NCI-H526 treated with DMSO at 0.1 percent for 48 hours (cell line): ENCODE measurements around the gene COL6A2.
"Not testable (repeated sequence)": the region's sequence is repeated elsewhere in the genome, so short reads cannot be mapped to it uniquely, and the experiment has no call there.

ENCODE experiments used
- DNase-seq: peaks from one replicate; lab custom pipeline; 2025; lab: John Stamatoyannopoulos, UW

COL6A2 gene

GRCh38 chr21:46079352-46080170, 18.4 kb upstream of the COL6A2 start:
- no peak for DNase-seq

GRCh38 chr21:46080171-46081021, 17.5 kb upstream of the COL6A2 start:
- no peak for DNase-seq

DNA sequence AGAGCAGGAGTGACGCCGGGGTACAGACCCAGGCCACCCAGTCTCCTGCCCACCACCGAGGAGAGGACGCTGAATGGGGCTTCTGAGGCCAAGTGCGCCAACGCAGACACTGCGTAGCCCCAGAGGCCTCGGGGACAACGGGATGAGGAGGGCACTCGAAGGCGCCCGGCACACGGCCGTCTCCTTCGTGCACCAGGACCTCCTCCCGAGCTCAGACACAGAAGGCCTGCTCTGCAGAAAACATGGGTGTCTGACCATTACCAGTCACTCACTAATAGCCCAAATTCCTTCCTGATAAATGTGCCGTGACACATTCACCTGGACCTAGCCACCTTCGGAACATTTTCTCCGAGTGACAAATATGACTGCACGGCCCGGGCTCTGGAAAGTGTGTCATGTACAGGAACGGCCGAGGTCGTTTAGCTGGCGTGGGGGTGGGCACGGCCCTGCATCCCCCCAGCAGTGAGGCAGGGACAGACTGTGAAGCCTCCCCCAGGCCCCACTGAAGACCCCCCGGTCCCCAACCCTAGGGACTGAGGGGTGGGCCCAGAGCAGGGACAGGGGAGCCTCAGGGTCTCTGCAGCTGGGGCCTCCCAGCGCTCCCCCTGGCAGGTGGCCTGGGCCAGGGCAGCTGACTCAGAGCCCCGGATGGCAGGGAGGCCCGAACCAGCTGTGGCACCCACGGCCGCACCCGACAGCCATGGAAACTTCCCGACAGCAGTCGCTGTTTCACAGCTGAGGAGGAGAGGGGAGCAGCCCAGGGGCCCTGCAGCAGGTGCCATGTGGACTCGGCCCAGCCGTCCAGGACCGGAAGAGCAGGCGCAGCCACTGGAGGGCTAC, 16.7 kb upstream of the COL6A2 start:
- DNase-seq = no peak

DNA sequence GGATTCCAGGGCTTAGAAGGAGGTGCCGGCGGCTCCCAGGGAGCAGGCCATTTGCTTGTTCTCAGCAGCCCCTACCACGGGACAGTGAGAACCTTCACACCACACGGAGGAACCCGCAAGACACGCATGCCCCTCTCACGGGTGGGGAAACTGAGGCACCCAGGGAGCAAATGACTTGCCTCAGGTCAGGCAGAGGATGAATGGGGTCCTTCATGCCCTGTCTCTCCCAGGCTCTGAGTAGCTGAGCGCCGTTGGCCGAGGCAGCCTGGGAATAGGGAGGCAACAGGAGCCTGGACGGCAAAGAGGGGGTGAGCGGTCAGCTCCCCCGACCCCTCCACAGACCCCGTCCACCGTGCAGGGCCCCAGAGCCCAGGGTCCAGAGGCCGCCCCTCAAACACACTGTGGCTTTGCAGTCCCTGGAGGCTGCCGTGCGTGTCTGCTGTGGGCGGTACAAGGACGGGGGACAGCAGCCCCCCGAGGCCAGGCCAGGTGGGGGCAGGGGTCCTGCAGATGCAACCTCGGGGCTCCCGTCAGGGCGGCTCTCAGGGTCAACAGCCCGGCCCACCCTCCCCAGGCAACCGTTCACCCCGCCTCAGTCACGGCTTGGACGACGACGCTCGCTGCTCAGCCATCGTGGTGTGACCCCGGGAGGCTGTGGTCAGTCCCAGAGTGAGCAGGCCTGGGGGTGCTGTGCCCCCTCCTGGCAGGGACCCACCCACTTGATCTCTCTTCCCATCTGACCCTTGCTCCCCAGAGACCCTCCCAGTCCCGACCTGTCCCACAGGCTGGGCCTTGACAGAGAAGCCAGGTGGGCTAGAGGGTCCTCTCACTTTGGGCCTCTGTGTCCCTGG, 15.8 kb upstream of the COL6A2 start:
- DNase-seq = no peak

- no peak for DNase-seq
Observed at GRCh38 chr21:46082713-46082962, 15.3 kb upstream of the COL6A2 start.

- DNase-seq = no peak
Observed at GRCh38 chr21:46082963-46083790, 14.7 kb upstream of the COL6A2 start.

- no peak for DNase-seq
Observed at GRCh38 chr21:46083791-46084561, 13.9 kb upstream of the COL6A2 start.

- DNase-seq = no peak
Observed at GRCh38 chr21:46084709-46085108, 13.2 kb upstream of the COL6A2 start.

DNA sequence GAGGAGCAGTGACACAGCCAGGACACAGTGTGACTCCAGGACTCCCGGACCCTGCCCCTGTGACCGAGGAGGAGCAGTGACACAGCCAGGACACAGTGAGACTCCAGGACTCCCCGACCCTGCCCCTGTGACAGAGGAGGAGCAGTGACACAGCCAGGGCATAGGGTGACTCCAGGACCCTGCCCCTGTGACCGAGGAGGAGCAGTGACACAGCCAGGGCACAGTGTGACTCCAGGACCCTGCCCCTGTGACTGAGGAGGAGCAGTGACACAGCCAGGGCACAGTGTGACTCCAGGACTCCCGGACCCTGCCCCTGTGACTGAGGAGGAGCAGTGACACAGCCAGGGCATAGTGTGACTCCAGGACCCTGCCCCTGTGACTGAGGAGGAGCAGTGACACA, 12.7 kb upstream of the COL6A2 start:
- not testable (repeated sequence) for DNase-seq

- no peak for DNase-seq
Observed at GRCh38 chr21:46087641-46088040, 10.3 kb upstream of the COL6A2 start.

DNA sequence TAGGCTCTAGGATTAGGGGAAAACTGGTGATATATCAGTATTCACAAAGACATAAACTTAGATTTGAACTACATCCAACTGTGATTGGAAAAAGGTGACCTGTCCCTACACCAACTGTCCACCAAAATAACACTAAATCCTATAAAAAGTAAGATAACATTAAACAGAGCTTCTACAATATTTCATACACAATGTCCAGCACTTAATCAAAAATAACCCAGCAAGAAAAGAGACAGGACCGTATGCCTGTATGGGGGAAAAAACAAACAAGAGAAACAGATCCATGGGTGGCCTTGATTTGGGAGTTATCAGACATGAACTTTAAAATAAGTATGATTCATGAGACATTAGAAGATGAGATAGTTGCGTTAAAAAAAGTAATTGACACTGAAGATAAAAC, 9.7 kb upstream of the COL6A2 start:
- DNase-seq = no peak

- DNase-seq = no peak
Observed at GRCh38 chr21:46089285-46089684, 8.6 kb upstream of the COL6A2 start.

DNA sequence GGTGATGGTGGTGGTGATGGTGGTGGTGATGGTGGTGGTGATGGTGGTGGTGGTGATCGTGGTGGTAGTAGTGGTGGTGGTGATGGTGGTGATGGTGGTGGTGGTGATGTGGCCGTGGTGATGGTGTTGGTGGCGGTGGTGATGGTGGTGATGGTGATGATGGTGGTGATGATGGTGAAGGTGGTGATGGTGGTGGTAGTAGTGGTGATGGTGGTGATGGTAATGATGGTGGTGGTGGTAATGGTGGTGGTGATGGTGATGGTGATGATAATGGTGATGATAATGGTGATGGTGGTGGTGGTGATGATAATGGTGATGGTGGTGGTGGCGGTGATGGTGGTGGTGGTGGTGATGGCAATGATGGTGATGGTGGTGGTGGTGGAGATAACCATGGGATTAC, 6.8 kb upstream of the COL6A2 start:
- DNase-seq = no peak

DNA sequence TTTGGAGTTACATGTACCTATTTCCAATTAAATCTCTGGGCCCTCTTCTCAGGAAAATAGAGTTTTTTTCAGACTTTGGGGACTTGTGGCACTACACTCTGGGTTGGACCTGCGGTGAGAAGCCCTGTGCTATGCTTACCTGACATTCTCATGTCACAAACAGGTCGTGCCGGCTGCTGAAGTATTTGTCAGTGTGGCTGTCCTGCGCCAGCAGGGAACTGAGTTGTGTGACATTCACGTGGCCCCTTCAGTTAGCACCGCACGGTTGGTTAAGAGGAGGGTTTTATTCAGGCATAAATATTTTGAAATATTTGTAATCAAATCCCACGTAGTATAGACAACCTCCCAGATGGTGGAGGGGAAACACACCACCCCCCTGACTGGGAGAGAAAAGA, 6.3 kb upstream of the COL6A2 start:
- no peak for DNase-seq

GRCh38 chr21:46092026-46092764, 5.7 kb upstream of the COL6A2 start:
- DNase-seq = no peak

- no peak for DNase-seq
Observed at GRCh38 chr21:46092811-46093667, 4.9 kb upstream of the COL6A2 start.

GRCh38 chr21:46093668-46094400, 4.1 kb upstream of the COL6A2 start:
- DNase-seq = no peak
